GM19468 (cell line): ENCODE results near the gene NPC1L1.
"Not testable (repeated sequence)": the region's sequence is repeated elsewhere in the genome, so short reads cannot be mapped to it uniquely, and the experiment has no call there.

ENCODE experiments used
- ATAC-seq: cut with Tn5 transposase; IDR thresholded peaks from one replicate; pipeline ENCODE4 v1.9.1; 2021; ENCODE audit warnings: mild to moderate bottlenecking, moderate library complexity, moderate number of reproducible peaks; ENCODE audit not compliant: unreplicated experiment; ENCODE audit errors: extremely low read depth

NPC1L1 gene

GRCh38 chr7:44566680-44567079, 25.6 kb upstream of the NPC1L1 start:
- ATAC-seq: no peak

GRCh38 chr7:44565795-44566559, 24.8 kb upstream of the NPC1L1 start:
- no peak for ATAC-seq

- ATAC-seq: no peak
Observed at GRCh38 chr7:44565097-44565794, 24.1 kb upstream of the NPC1L1 start.

GRCh38 chr7:44564606-44565005, 23.5 kb upstream of the NPC1L1 start:
- no peak for ATAC-seq

GRCh38 chr7:44563171-44563679, 22.1 kb upstream of the NPC1L1 start:
- no peak for ATAC-seq

GRCh38 chr7:44562622-44562962, 21.5 kb upstream of the NPC1L1 start:
- ATAC-seq: not testable (repeated sequence)

- no peak for ATAC-seq
Observed at GRCh38 chr7:44561962-44562621, 21.0 kb upstream of the NPC1L1 start.

GRCh38 chr7:44561481-44561880, 20.4 kb upstream of the NPC1L1 start:
- no peak for ATAC-seq

- ATAC-seq: no peak
Observed at GRCh38 chr7:44559485-44559884, 18.4 kb upstream of the NPC1L1 start.

GRCh38 chr7:44557485-44557884, 16.4 kb upstream of the NPC1L1 start:
- no peak for ATAC-seq

GRCh38 chr7:44555350-44555749, 14.2 kb upstream of the NPC1L1 start:
- ATAC-seq: no peak

- ATAC-seq: not testable (repeated sequence)
Observed at GRCh38 chr7:44552473-44553005, 11.4 kb upstream of the NPC1L1 start.

- ATAC-seq: no peak
Observed at GRCh38 chr7:44549457-44549856, 8.3 kb upstream of the NPC1L1 start.

GRCh38 chr7:44548893-44549292, 7.8 kb upstream of the NPC1L1 start:
- no peak for ATAC-seq

GRCh38 chr7:44547536-44548231, 6.6 kb upstream of the NPC1L1 start:
- no peak for ATAC-seq

GRCh38 chr7:44541876-44542610, 913 bp upstream of the NPC1L1 start:
- ATAC-seq: no peak

GRCh38 chr7:44540592-44541027, 520 bp downstream of the NPC1L1 start:
- no peak for ATAC-seq

- ATAC-seq: no peak
Observed at GRCh38 chr7:44539669-44540506, 1.2 kb downstream of the NPC1L1 start.
